Measurements from ENCODE around the gene PEX3. TPM values are rescaled to one million over a fixed set of nuclear protein-coding genes. Genes with fewer than 3 reads are reported as not detected.
A peak's percentile ranks its signal among the peaks of the same experiment; 100 is the strongest.

The PEX3 gene, protein sequence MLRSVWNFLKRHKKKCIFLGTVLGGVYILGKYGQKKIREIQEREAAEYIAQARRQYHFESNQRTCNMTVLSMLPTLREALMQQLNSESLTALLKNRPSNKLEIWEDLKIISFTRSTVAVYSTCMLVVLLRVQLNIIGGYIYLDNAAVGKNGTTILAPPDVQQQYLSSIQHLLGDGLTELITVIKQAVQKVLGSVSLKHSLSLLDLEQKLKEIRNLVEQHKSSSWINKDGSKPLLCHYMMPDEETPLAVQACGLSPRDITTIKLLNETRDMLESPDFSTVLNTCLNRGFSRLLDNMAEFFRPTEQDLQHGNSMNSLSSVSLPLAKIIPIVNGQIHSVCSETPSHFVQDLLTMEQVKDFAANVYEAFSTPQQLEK
- total RNA-seq = 10 to 100 TPM; 15.5 to 29.3 (median 21.0) TPM
- 10 to 100 TPM; 12.0 to 17.6 TPM for polyA plus RNA-seq
- long read RNA-seq, donor 1, transcript PEX3-201 (12 exons, 1,969 nt) = major isoform, 19 of 32 reads
- long read RNA-seq, donor 1, partial matches to known transcripts = 7 of 32 reads
- long read RNA-seq, donor 1, other reads (novel, unspliced or antisense) = 6 of 32 reads
- long read RNA-seq, donor 2, transcript PEX3-201 (12 exons, 1,969 nt) = major isoform, 16 of 16 reads
- long read RNA-seq, donor 2, partial matches to known transcripts = 0 of 16 reads
- long read RNA-seq, donor 2, other reads (novel, unspliced or antisense) = 0 of 16 reads
- long read RNA-seq, donor 3, transcript PEX3-201 (12 exons, 1,969 nt) = major isoform, 22 of 27 reads
- long read RNA-seq, donor 3, partial matches to known transcripts = 2 of 27 reads
- long read RNA-seq, donor 3, other reads (novel, unspliced or antisense) = 3 of 27 reads

DNA sequence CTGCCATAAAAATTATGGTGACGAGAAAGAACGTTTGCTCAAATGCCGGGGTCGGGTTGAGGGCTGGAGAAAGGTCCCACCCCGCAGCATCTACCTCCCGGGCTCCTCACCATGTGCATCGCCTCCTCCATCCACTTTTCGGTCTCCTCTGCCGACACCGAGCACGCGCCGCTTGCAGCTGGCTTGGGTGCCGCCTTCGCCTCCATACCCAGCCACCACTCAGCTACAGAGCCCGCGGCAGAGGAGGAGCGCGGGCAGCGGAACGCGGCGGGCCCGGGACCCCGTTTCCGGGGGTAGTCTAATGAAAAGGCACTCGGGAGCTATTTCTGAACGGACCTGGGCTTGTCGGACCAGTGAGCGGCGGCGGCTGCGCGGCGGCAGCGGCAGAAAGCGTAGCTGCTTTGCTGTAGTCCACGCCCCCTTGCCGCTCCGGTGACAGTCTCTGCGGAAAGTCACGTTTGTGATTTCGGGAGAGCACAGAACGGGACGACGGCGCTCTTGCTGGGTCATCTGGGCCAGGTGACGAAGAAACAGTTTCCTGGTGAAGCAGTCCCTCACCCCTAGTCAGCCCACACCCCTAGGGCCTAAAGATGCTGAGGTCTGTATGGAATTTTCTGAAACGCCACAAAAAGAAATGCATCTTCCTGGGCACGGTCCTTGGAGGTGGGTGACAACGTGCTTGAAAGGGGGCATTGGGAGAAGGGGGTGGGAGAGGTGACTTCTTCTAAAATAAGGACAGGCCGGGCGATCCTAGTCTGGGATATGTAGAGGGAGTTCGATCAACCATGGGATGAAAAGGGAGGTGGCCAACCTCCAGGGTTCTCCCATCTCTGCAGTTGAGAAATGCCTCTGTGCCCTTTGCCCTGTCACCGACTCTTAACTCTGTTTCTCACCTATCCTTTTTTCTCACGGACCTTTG, at the start of gene PEX3, which contains the start of gene ADAT2:
Gene PEX3 (plus strand): TSS at position 353 of the 919 bp plus-strand sequence. CDS start 238 bp downstream, at position 591.
Gene ADAT2 (minus strand): TSS at position 243 of the 919 bp plus-strand sequence. CDS start 37 bp downstream, at position 206.
- H3K27me3 ChIP-seq = no peaks in the 10 kb centered on the region
- WGBS, 3 donors = 0% methylated on average over 54 to 56 of the region's 56 CpGs
- H3K4me1 ChIP-seq (ENCODE audit: insufficient read depth) = no peaks in the 10 kb centered on the region
- DNase-seq = peak; percentile 76 to 90 (median 83)
- intact Hi-C loops (cut with DNase I) = no loop called here
- peak; percentile 27 for TF ChIP-seq POLR2A (IDR thresholded peaks at IDR 0.05)
- no peak for TF ChIP-seq EP300 (IDR thresholded peaks at IDR 0.05)
- H3K4me3 ChIP-seq = peak within 1 kb of the TSS; percentile 66
- no peaks in the 10 kb centered on the region for H3K36me3 ChIP-seq
- H3K9me3 ChIP-seq = no peaks in the 10 kb centered on the region
- H3K27ac ChIP-seq = peak within 1 kb of the TSS in 1 of 2 donors; percentile 54

DNA sequence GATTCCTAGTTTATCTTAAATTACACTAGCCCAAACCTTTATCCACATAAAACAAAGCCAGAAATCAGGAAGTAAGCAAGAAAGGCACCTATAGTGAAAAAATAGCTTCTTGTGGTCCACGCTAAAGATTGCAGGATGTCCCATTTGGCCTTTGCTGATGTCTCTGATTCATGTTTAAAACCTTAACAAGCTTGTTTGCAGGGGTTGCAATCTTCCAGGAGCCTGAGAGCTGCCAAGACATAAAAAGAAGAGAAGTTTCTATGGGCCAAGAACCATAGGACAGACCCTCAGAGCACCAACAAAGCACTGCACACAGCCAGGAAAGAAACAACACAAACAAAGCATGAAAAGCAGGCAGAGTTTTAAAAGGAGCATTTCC, 49.5 kb upstream of the PEX3 start:
- Histone ChIP-seq H3K27me3 (no peaks in the 10 kb centered on the region), H3K27ac (no peak overlapping the region), H3K36me3 (no peaks in the 10 kb centered on the region), H3K4me1 (ENCODE audit: insufficient read depth) (no peaks in the 10 kb centered on the region), H3K9me3 (no peaks in the 10 kb centered on the region), H3K4me3 (no peak overlapping the region)
- no peak for DNase-seq
- intact Hi-C loops (cut with DNase I) = no loop called here
- 79 to 92% (median 85%) methylated on average over 1 of the region's 1 CpG for WGBS, 3 donors
- no peak for TF ChIP-seq POLR2A (IDR thresholded peaks at IDR 0.05)
- TF ChIP-seq EP300 (IDR thresholded peaks at IDR 0.05) = no peak
- TF ChIP-seq, protein P1, sequence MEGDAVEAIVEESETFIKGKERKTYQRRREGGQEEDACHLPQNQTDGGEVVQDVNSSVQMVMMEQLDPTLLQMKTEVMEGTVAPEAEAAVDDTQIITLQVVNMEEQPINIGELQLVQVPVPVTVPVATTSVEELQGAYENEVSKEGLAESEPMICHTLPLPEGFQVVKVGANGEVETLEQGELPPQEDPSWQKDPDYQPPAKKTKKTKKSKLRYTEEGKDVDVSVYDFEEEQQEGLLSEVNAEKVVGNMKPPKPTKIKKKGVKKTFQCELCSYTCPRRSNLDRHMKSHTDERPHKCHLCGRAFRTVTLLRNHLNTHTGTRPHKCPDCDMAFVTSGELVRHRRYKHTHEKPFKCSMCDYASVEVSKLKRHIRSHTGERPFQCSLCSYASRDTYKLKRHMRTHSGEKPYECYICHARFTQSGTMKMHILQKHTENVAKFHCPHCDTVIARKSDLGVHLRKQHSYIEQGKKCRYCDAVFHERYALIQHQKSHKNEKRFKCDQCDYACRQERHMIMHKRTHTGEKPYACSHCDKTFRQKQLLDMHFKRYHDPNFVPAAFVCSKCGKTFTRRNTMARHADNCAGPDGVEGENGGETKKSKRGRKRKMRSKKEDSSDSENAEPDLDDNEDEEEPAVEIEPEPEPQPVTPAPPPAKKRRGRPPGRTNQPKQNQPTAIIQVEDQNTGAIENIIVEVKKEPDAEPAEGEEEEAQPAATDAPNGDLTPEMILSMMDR (IDR thresholded peaks at IDR 0.05) = no peak

DNA sequence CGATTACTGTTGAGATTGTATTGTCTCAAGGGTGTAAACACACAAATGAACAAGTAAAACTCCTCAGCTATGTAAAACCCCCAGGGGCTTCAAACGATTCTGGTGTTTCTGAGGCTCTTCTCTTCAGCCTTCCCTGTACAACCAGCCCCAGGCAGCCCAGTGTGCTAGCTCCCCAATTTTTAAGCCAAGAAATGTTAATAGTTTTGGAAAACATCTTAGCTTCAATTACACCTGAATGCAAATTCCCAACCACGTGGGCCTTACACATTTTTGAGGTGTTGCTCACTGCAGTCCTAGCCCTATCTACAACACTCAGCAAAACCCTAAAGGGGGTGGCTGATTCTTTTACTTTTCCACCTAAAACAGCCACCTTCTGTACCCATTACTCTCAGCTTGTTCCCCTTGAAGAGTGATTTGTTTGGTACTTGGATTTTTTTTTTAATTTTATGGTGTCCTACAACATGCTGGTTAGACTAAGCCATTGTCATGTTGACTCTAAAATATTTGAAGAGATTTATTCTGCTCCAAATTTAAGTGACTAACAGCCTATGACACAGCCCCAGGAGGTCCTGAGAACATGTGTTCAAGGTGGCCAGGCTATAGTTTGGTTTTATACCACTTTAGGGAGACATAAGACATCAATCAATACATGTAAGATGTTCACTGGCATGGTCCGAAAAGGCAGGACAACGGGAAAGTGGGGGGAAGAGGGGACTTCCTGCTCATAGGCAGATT, 48.8 kb upstream of the PEX3 start:
- WGBS, 3 donors = 87 to 92% (median 91%) methylated on average over 5 of the region's 5 CpGs
- no peak for DNase-seq
- no peak overlapping the region for H3K4me3 ChIP-seq
- no peaks in the 10 kb centered on the region for H3K4me1 ChIP-seq (ENCODE audit: insufficient read depth)
- H3K9me3 ChIP-seq = no peaks in the 10 kb centered on the region
- no peak overlapping the region for H3K27ac ChIP-seq
- intact Hi-C loops (cut with DNase I) = no loop called here
- no peaks in the 10 kb centered on the region for H3K27me3 ChIP-seq
- TF ChIP-seq, protein P1 (IDR thresholded peaks at IDR 0.05) = no peak
- no peak for TF ChIP-seq EP300 (IDR thresholded peaks at IDR 0.05)
- TF ChIP-seq POLR2A (IDR thresholded peaks at IDR 0.05) = no peak
- H3K36me3 ChIP-seq = no peaks in the 10 kb centered on the region

DNA sequence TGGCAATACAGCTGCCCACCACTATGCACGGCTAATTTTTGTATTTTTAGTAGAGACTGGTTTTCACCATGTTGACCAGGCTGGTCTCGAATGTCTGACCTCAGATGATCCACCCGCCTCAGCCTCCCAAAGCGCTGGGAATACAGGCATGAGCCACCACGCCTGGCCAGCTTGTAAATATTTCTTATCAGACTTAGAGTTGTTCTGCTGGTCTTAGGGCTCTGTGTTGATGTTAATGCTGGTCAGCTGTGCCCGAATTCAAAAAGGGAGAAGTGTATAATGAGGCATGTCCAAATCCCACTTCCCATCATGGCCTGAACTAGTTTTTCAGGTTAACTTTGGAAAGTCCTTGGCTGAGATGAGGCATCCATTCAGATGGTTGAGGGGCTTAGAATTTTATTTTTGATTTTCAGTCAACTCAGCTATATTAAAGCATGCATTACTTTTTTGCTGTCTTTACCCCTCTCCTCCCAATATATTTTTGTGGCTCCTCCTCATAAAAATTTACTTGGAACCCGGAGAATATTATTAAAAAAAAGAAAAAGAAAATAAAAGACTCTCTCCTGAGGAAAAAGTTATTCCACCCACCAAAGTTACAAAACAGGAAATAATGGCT, 47.8 kb upstream of the PEX3 start:
- Histone ChIP-seq H3K4me1 (ENCODE audit: insufficient read depth) (no peaks in the 10 kb centered on the region), H3K4me3 (no peak overlapping the region), H3K27ac (no peak overlapping the region), H3K9me3 (no peaks in the 10 kb centered on the region), H3K36me3 (no peaks in the 10 kb centered on the region), H3K27me3 (no peaks in the 10 kb centered on the region)
- intact Hi-C loops (cut with DNase I) = no loop called here
- WGBS, 3 donors = 85 to 94% (median 89%) methylated on average over 7 of the region's 7 CpGs
- DNase-seq = no peak
- TF ChIP-seq, protein P1 (IDR thresholded peaks at IDR 0.05) = no peak
- TF ChIP-seq EP300 (IDR thresholded peaks at IDR 0.05) (no peak), POLR2A (IDR thresholded peaks at IDR 0.05) (no peak)

Measured in ovary (tissue), 10 donors.